ENCODE data around the gene AADACL3. TPM values are rescaled to one million over a fixed set of nuclear protein-coding genes. Genes with fewer than 3 reads are reported as not detected.

AADACL3 gene
- polyA plus RNA-seq, 1 of the 3 experiments (the other 2 are of a cell fraction), result not detected

DNA sequence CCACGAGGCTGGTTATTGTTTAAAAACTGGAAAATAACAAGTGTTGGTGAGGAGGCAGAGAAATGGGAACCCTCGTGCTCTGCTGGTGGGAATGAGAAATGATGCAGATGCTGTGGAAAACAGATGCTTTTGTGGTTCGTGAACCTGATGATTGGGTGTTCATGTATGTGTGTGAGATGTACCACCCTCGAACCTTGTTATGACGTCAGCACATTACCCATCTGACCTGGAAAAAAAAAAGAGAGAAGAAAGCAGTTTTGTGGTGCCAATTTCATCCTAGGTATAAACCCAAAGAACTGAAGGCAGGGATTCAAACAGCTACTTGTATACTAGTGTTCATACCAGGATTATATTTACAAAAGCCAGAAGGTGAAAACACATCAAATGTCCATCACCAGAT, 23.7 kb downstream of the AADACL3 start (continued):
- TF ChIP-seq, protein P1, sequence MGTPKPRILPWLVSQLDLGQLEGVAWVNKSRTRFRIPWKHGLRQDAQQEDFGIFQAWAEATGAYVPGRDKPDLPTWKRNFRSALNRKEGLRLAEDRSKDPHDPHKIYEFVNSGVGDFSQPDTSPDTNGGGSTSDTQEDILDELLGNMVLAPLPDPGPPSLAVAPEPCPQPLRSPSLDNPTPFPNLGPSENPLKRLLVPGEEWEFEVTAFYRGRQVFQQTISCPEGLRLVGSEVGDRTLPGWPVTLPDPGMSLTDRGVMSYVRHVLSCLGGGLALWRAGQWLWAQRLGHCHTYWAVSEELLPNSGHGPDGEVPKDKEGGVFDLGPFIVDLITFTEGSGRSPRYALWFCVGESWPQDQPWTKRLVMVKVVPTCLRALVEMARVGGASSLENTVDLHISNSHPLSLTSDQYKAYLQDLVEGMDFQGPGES (IDR thresholded peaks at IDR 0.05; ENCODE audit: low read depth, low read length), result no peak
- no peak for TF ChIP-seq JUND (IDR thresholded peaks at IDR 0.05)
- TF ChIP-seq FOSL2 (IDR thresholded peaks at IDR 0.05; ENCODE audit: borderline replicate concordance, low read depth), result no peak
- TF ChIP-seq RCOR1 (IDR thresholded peaks at IDR 0.05; ENCODE audit: low read length), result no peak
- TF ChIP-seq, protein P2, sequence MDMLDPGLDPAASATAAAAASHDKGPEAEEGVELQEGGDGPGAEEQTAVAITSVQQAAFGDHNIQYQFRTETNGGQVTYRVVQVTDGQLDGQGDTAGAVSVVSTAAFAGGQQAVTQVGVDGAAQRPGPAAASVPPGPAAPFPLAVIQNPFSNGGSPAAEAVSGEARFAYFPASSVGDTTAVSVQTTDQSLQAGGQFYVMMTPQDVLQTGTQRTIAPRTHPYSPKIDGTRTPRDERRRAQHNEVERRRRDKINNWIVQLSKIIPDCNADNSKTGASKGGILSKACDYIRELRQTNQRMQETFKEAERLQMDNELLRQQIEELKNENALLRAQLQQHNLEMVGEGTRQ (IDR thresholded peaks at IDR 0.05; ENCODE audit: borderline replicate concordance, low read depth, low read length), result no peak
- no peak for TF ChIP-seq RXRA (IDR thresholded peaks at IDR 0.05; ENCODE audit: borderline replicate concordance, low read depth)

DNA sequence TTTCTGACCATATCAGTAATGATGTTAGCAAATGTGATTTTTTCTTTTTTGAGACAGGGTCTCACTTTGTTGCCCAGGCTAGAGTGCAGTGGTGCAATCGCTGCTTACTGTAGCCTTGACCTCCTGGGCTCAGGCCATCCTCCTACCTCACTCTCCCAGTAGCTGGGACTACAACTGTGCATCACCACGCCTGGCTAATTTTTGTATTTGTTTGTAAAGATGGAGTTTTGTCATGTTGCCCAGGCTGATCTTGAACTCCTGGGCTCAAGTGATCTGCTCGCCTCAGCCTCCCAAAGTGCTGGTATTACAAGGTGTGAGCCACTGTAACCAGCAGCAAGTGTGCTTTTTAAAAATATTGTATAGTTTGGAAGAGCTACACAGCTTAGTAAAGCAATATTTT, 26.0 kb downstream of the AADACL3 start:
- TF ChIP-seq GATA2 (CRISPR knock-in tag; IDR thresholded peaks at IDR 0.05) (no peak), TCF12 (IDR thresholded peaks at IDR 0.05) (no peak), RXRA (IDR thresholded peaks at IDR 0.05; ENCODE audit: borderline replicate concordance, low read depth) (no peak), YY1 (IDR thresholded peaks at IDR 0.05; ENCODE audit: low read depth) (no peak), RAD21 (IDR thresholded peaks at IDR 0.05; ENCODE audit: low read length) (no peak), ELF1 (IDR thresholded peaks at IDR 0.05) (no peak), MXI1 (IDR thresholded peaks at IDR 0.05; ENCODE audit: low read depth, low read length) (no peak), TAF1 (IDR thresholded peaks at IDR 0.05; ENCODE audit: borderline replicate concordance, low read depth, low read length) (no peak), SIN3A (IDR thresholded peaks at IDR 0.05; ENCODE audit: borderline replicate concordance, low read depth, low read length) (no peak), NRF1 (IDR thresholded peaks at IDR 0.05; ENCODE audit: low read depth, low read length) (no peak), CHD2 (IDR thresholded peaks at IDR 0.05; ENCODE audit: low read length, partially characterized antibody) (no peak), TEAD4 (IDR thresholded peaks at IDR 0.05; ENCODE audit: borderline replicate concordance, insufficient read depth) (no peak), EP300 (IDR thresholded peaks at IDR 0.05; ENCODE audit: borderline replicate concordance in 1 of 2, low read depth in 1 of 2, low read length in 1 of 2) (no peak), RCOR1 (IDR thresholded peaks at IDR 0.05; ENCODE audit: low read length) (no peak), FOXM1 (IDR thresholded peaks at IDR 0.05; ENCODE audit: low read depth) (no peak)
- TF ChIP-seq, protein P3, sequence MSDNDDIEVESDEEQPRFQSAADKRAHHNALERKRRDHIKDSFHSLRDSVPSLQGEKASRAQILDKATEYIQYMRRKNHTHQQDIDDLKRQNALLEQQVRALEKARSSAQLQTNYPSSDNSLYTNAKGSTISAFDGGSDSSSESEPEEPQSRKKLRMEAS (IDR thresholded peaks at IDR 0.05; ENCODE audit: low read depth), result no peak
- TF ChIP-seq, protein P4, sequence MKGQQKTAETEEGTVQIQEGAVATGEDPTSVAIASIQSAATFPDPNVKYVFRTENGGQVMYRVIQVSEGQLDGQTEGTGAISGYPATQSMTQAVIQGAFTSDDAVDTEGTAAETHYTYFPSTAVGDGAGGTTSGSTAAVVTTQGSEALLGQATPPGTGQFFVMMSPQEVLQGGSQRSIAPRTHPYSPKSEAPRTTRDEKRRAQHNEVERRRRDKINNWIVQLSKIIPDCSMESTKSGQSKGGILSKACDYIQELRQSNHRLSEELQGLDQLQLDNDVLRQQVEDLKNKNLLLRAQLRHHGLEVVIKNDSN (IDR thresholded peaks at IDR 0.05; ENCODE audit: borderline replicate concordance, low read depth), result no peak
- Histone ChIP-seq H3K27ac (ENCODE audit: low read depth in 2 of 2, low read length in 1 of 2) (no peak overlapping the region), H3K4me1 (ENCODE audit: control insufficient read depth in 1 of 2, insufficient read depth in 2 of 2, low read depth in 1 of 2, low read length in 1 of 2) (no peaks in the 10 kb centered on the region; a peak in 1 of 4 replicates), H4K20me1 (ENCODE audit: insufficient read depth) (no peaks in the 10 kb centered on the region), H3K79me2 (ENCODE audit: insufficient read depth) (no peaks in the 10 kb centered on the region), H3K27me3 (ENCODE audit: insufficient read depth) (no peaks in the 10 kb centered on the region), H3F3A (replicated peaks; ENCODE audit: insufficient read depth) (no peaks in the 10 kb centered on the region), H2AFZ (ENCODE audit: low read depth) (no peak overlapping the region), H3K4me3 (ENCODE audit: low read depth in 2 of 2, low read length in 1 of 2) (no peak overlapping the region), H3K9me2 (no peaks in the 10 kb centered on the region), H3K36me3 (replicated peaks in 1 of 2; ENCODE audit: control insufficient read depth in 1 of 2, insufficient read depth in 2 of 2, low read length in 1 of 2) (no peaks in the 10 kb centered on the region), H3K9ac (no peak overlapping the region), H3K9me3 (no peaks in the 10 kb centered on the region), H3K4me2 (no peak overlapping the region)
- POLR2A ChIA-PET, result no interaction called here
- 19% methylated on average over 3 of the region's 3 CpGs for WGBS (ENCODE audit: low lambda C conversion rate)
- no peak for DNase-seq
- CTCF ChIA-PET, result no interaction called here

All from SK-N-SH (cell line).